GM04503 (cell line): Measurements from ENCODE around the gene NATD1.

Experiments used
- DNase-seq: peaks from one replicate; pipeline ENCODE4 v3.0.0-alpha.2; 2012; ENCODE audit warnings: low read depth

Gene NATD1

DNA sequence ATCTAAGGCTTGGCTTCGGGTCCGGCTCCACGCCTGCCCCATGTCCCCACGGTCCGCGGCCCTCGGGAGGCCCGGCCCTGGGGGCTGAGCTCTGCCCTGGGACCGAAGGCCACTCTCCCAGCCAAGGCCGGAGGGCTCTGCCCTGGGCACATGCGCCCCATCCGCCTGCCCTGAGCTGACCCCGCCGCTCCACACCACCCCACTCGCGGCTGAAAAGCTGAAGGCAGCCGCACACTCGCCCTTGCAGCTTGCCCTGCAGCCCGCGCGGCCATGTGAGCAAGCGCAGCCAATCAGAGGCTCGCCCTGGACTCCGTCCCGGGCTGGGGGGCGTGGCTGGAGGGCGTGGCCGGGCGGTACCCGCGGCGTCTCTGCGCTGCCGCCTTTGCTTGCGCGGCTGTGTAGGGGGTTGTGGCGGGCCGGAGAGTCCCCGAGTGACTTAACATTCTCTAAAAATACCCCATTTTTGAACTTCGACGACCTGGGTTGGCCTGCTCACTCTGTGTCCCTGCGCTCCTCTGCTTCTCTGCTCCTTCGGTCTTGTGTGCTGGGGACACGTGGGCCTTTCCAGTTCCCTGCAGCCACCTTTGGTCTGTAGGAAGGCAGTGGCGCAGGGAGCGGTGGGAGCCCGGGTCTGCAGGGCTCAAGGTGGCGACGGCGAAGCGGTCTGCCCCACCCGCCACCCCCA lies 22.5 kb upstream of the NATD1 start:
- no peak for DNase-seq

DNA sequence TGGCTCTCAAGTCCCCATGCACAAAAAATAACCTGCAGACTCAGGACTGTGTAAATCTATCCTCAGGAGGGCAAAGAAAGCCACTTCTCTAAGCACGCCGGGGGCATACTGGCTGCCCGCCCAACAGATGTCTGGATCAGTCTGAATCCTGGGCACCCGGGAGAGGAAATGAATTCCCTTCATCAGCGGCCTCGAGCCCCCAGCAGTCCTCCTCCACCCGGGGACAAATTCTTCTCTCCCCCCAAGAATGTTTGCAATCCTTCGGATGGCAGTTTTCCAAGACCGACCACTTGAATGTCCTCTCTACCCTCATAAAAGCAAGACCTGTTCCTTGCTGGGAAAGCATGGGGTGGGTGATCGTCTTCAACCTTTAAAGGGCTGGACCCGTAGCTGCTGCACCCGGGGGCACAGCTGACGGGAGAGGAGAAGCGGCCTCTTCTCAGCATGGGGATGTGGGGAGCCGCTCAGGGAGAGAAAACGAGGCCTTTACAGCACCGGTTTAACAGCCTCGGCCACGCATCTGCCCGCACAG lies 21.9 kb upstream of the NATD1 start:
- no peak for DNase-seq

- DNase-seq: no peak
Observed at GRCh38 chr17:21272881-21273792, 19.9 kb upstream of the NATD1 start.

GRCh38 chr17:21272250-21272649 lies 19.0 kb upstream of the NATD1 start:
- DNase-seq: no peak

- DNase-seq: no peak
Observed at GRCh38 chr17:21271454-21272183, 18.4 kb upstream of the NATD1 start.

DNA sequence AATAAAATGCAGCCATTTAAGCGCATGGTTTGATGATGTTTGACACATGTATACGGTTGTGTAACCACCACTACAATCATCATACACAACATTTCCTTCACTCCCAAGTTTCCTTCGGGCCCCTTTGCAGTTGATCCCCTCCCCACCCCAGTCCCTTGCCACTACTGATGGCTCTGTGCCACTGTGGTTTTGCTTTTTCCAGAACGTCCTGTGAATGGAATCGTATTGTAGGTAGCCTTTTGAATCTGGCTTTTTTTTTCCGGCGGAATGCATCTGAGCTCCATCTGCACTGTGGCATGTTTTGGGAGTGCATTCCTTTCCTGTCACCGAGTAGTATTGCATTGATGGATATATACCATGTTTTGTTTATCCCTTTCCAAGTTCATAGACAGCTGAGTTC lies 16.2 kb upstream of the NATD1 start:
- no peak for DNase-seq

- no peak for DNase-seq
Observed at GRCh38 chr17:21268596-21269188, 15.5 kb upstream of the NATD1 start.

DNA sequence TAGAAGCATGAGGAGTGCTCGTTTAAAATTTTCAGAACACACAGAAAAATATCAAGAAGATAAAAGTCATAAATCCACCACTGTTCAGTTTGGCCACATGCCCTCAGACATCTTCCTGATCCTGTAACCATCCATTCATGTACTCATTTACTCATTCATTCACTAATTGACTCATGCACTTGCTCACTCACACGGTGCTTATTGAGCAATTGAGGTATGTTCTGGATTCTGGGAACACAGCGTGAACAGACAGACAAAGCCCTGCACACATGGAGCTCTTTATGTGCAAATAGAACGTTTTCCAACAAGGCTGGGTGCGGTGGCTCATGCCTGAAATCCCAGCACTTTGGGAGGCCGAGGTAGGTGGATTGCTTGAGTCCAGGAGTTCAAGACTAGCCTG lies 10.2 kb upstream of the NATD1 start:
- DNase-seq: no peak

- DNase-seq: no peak
Observed at GRCh38 chr17:21262259-21262993, 9.2 kb upstream of the NATD1 start.

- no peak for DNase-seq
Observed at GRCh38 chr17:21258593-21258992, 5.4 kb upstream of the NATD1 start.

- no peak for DNase-seq
Observed at GRCh38 chr17:21253646-21254441, 634 bp upstream of the NATD1 start.

DNA sequence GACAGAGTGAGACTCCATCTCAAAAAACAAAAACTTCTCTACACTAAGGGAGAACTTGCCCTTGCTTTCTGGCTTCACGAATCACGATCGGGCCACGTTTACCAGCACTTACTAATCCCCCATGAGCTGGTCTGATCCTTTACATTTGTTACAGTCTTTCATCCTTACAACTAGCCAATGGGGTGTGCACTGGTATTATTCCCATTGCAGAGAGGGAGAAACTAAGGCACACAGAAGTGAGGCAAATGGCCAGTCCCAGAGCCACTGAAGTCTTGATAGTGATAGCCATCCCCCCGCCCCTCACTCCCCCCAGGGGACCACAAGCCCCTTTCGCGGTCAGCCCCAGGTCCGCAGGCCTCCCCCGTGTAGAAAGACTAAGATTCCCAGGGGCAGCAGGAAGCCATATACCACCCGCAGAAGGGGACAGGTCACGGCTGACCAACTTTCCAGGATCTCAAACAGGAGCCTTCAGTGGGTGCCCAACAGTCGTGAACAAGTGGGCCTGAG lies 868 bp downstream of the NATD1 start:
- no peak for DNase-seq

GRCh38 chr17:21251337-21252010 lies 1.7 kb downstream of the NATD1 start:
- no peak for DNase-seq

GRCh38 chr17:21250854-21251253 lies 2.4 kb downstream of the NATD1 start:
- no peak for DNase-seq

DNA sequence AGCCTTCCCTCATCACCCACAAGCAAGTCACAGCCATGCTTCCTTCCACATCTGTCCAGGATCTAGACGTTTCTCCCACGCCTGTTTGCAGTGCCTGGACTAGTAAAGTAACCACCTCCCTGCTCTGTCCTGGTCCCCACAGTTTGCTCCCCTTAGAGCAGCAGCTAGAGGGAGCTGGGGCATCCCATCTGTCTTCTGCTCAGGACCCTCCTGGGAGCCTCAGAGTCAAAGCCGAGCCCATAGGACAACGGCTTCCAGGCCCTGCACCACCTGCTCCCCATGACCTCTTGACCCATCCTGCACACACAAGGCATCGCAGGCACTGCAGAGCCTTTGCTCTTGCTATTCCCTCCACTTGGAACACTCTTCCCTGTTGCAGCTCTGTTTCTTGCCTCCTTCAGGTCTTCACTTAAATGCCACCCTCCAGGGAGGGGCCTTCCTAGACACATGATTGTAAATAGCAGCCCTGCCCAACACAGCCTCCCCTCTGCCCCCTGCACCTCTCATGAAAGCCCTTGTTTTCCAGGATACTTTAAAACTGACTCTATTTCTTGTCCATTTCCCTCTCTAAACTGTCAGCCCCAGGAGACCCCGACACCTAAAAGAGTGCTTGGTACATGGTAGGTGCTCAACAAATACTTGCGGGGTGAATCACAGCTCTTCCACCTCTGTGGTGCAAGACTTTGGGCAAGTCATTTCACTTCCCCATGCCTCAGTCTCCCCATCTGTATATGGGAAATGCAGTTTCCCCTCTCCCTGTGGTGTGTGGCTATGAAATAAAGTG lies 3.1 kb downstream of the NATD1 start:
- DNase-seq: no peak

DNA sequence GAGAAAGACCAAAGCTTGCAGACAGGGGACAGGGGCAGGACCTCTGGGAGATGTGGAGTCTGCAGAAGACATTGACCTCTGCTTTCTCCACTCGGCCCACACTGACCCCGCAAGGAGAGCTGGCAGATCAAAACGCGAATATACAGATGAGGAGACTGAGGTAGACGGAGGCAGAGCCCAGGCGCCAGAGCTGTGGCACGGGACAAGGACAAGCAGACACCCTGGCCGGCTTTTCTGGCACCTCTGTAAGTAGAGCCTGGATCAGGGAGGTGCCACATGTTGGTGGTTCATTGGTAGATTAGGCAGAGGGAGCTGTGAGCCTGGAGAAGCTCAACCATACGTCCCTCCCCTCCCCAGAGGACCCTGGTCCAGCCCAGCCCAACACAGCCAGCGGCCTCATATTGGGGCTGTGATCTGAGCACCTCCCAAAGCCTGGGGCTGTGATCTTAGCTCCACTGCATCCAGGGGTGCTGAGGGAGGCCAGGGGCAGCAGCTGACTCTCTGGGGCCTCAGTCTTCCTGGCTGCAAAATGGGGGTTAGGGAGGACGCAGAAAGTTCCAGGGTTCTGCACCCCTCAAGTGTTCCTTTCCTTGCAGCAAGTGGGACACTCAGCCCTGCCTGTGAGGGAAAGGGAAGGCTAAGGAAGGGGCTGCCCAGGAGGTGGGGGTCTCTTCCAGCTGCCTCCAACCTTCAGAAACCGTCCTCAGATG lies 4.0 kb downstream of the NATD1 start:
- DNase-seq: no peak

DNA sequence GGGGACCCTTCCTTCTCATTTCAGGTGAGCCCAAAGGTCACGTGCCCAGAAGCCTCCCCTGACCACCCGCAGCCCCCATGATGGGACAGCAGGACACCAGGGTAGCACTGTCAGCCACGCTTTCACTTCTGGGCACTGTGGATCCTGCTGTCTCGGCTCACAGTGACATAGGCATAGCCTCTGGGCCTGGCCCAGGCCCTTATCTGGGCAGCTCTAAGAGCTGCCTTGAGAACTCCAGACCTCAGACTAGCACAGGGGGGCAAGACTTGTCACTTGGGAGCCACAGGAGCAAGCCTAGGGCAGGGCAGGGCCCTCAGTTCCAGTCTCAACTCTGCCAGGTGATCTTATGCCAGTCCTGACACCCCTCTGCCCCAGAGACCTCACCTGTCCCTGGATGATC lies 4.7 kb downstream of the NATD1 start:
- DNase-seq: no peak

GRCh38 chr17:21247552-21248258 lies 5.5 kb downstream of the NATD1 start:
- DNase-seq: no peak
